Fibroblast of lung (primary cell): ENCODE results near the gene RCL1. TPM values are rescaled to one million over a fixed set of nuclear protein-coding genes. Genes with fewer than 3 reads are reported as not detected.

Experiments used
- DNase-seq, 2 donors: peaks; one replicate each; pipeline versions ENCODE4 v3.0.0 to v3.0.0-alpha.2; 2010; ENCODE audit warnings: low read depth in 2 of 2
- H2AFZ ChIP-seq: 2 replicates; pipeline ENCODE4 v1.5.1; 2012; ENCODE audit warnings: low read length, control low read depth, inconsistent platforms
- H3K27ac ChIP-seq: 2 replicates; pipeline ENCODE4 v1.5.1; 2011; ENCODE audit warnings: low read length, control low read depth; ENCODE audit not compliant: insufficient read depth
- H3K27me3 ChIP-seq: 2 replicates; pipeline ENCODE4 v1.5.1; 2011; ENCODE audit warnings: mild to moderate bottlenecking, low read length; ENCODE audit not compliant: control insufficient read depth, insufficient read depth
- H3K36me3 ChIP-seq: 2 replicates; pipeline ENCODE4 v1.5.1; 2011; ENCODE audit warnings: low read length; ENCODE audit not compliant: control insufficient read depth, insufficient read depth
- H3K4me1 ChIP-seq: 2 replicates; pipeline ENCODE4 v1.5.1; 2011; ENCODE audit warnings: low read length; ENCODE audit not compliant: control insufficient read depth, insufficient read depth; ENCODE audit errors: extremely low read depth
- H3K4me2 ChIP-seq: 2 replicates; pipeline ENCODE4 v1.5.1; 2011; ENCODE audit warnings: low read length, control low read depth; ENCODE audit not compliant: insufficient read depth; ENCODE audit errors: extremely low read depth
- H3K4me3 ChIP-seq, 4 experiments: fragments of 200-600 bp in 1 of 4; sonication (generic) in 1 of 4; replicated peaks in 1 of 4; 2 replicates each; pipeline ENCODE4 v1.5.1; 2011 to 2016; ENCODE audit warnings: low read length in 4 of 4, low read depth in 3 of 4, mild to moderate bottlenecking in 3 of 4, control low read depth in 2 of 4, inconsistent platforms in 1 of 4, mixed read lengths in 1 of 4; ENCODE audit not compliant: insufficient read depth in 1 of 4; ENCODE audit errors: control extremely low read depth in 1 of 4
- H3K79me2 ChIP-seq: 2 replicates; pipeline ENCODE4 v1.5.1; 2012; ENCODE audit warnings: mild to moderate bottlenecking, low read length, inconsistent platforms; ENCODE audit not compliant: control insufficient read depth, insufficient read depth
- H3K9ac ChIP-seq: 2 replicates; pipeline ENCODE4 v1.5.1; 2011; ENCODE audit warnings: mild to moderate bottlenecking, low read length, control low read depth; ENCODE audit not compliant: insufficient read depth
- H3K9me3 ChIP-seq: 2 replicates; pipeline ENCODE4 v1.5.1; 2012; ENCODE audit warnings: low read depth, low read length; ENCODE audit not compliant: control insufficient read depth, insufficient read depth
- H4K20me1 ChIP-seq: 2 replicates; pipeline ENCODE4 v1.5.1; 2011; ENCODE audit warnings: low read length; ENCODE audit not compliant: control insufficient read depth, insufficient read depth; ENCODE audit errors: extremely low read depth
- CTCF ChIP-seq, 2 donors: IDR thresholded peaks in 1 of 2; conservative IDR thresholded peaks in 1 of 2; 1 replicate in 1 of 2; 2 replicates in 1 of 2; pipeline ENCODE4 v1.5.1; 2011 to 2012; ENCODE audit warnings: low read length in 2 of 2, control low read depth in 1 of 2, inconsistent platforms in 1 of 2, low read depth in 1 of 2, mild to moderate bottlenecking in 1 of 2
- EZH2 ChIP-seq: IDR thresholded peaks from 2 replicates; pipeline ENCODE4 v1.5.1; 2012; ENCODE audit warnings: low read length, control low read depth, mild to moderate bottlenecking; ENCODE audit errors: missing control alignments
- polyA plus RNA-seq, 2 donors: library from polyadenylated mRNA; depleted of rRNA in 1 of 2; stranded (reverse) in 1 of 2; unstranded in 1 of 2; fragments of >200 nt; gene quantifications; 2 replicates each; pipeline ENCODE4 v1.2.1, GENCODE V29; 2011 to 2012; ENCODE audit warnings: missing spikeins in 1 of 2
- total RNA-seq: library from RNA; depleted of rRNA; stranded (reverse); fragments of >200 nt; gene quantifications from 2 replicates; pipeline ENCODE4 v1.2.1, GENCODE V29; 2014

The RCL1 gene
- total and polyA plus RNA-seq, 2 donors (not counting 1 experiment from before 2014, with no cell fraction given), result 5.0 to 14.5 TPM

- no peak overlapping the region for H3K4me3 ChIP-seq
- H3K9ac ChIP-seq, result no peak overlapping the region
- H3K36me3 ChIP-seq, result no peaks in the 10 kb centered on the region
- no peaks in the 10 kb centered on the region for H3K79me2 ChIP-seq
- no peak overlapping the region for H2AFZ ChIP-seq
- H3K4me2 ChIP-seq, result no peak overlapping the region
- TF ChIP-seq EZH2 (no peak), CTCF (conservative IDR thresholded peaks at IDR 0.05 in 1 of 2, IDR thresholded peaks at IDR 0.05 in 1 of 2; ENCODE audit: low read depth in 1 of 2, low read length in 2 of 2) (no peak)
- no peaks in the 10 kb centered on the region for H4K20me1 ChIP-seq
- peaks cover 5% of the 10 kb centered on the region for H3K4me1 ChIP-seq
- H3K27me3 ChIP-seq, result no peaks in the 10 kb centered on the region
- DNase-seq, result no peak
- H3K9me3 ChIP-seq, result no peaks in the 10 kb centered on the region
- H3K27ac ChIP-seq, result no peak overlapping the region
Measured at GRCh38 chr9:4860383-4860782, 67.6 kb downstream of the RCL1 start.

GRCh38 chr9:4861145-4861544 is 68.4 kb downstream of the RCL1 start:
- Histone ChIP-seq H3K4me2 (no peak overlapping the region), H4K20me1 (no peaks in the 10 kb centered on the region), H3K36me3 (no peaks in the 10 kb centered on the region), H3K27ac (no peak overlapping the region), H3K4me3 (no peak overlapping the region), H3K9me3 (no peaks in the 10 kb centered on the region), H3K27me3 (no peaks in the 10 kb centered on the region), H2AFZ (no peak overlapping the region), H3K9ac (no peak overlapping the region), H3K79me2 (no peaks in the 10 kb centered on the region), H3K4me1 (no peaks in the 10 kb centered on the region)
- TF ChIP-seq CTCF (conservative IDR thresholded peaks at IDR 0.05 in 1 of 2, IDR thresholded peaks at IDR 0.05 in 1 of 2; ENCODE audit: low read depth in 1 of 2, low read length in 2 of 2), result no peak
- TF ChIP-seq EZH2, result no peak
- no peak for DNase-seq

- no peak overlapping the region for H3K9ac ChIP-seq
- TF ChIP-seq EZH2, result no peak
- no peak for TF ChIP-seq CTCF (conservative IDR thresholded peaks at IDR 0.05 in 1 of 2, IDR thresholded peaks at IDR 0.05 in 1 of 2; ENCODE audit: low read depth in 1 of 2, low read length in 2 of 2)
Measured at GRCh38 chr9:4861736-4862451, 69.2 kb downstream of the RCL1 start.

More at GRCh38 chr9:4861736-4862451, 69.2 kb downstream of the RCL1 start:
- DNase-seq, result no peak
- Histone ChIP-seq H3K4me1 (no peaks in the 10 kb centered on the region), H2AFZ (no peak overlapping the region), H3K36me3 (no peaks in the 10 kb centered on the region), H3K4me3 (no peak overlapping the region), H4K20me1 (no peaks in the 10 kb centered on the region), H3K27me3 (no peaks in the 10 kb centered on the region), H3K9me3 (no peaks in the 10 kb centered on the region), H3K79me2 (no peaks in the 10 kb centered on the region), H3K27ac (no peak overlapping the region), H3K4me2 (no peak overlapping the region)
